GM23248 (cell line): Measurements from ENCODE around the gene STK38. TPM values are rescaled to one million over a fixed set of nuclear protein-coding genes. Genes with fewer than 3 reads are reported as not detected.

ENCODE experiments used
- DNase-seq: peaks from one replicate; pipeline ENCODE4 v3.0.0-alpha.2; 2015
- H2AFZ ChIP-seq: fragments of 200-600 bp; sonication (generic); 2 replicates; pipeline ENCODE4 v1.6.1; 2016; ENCODE audit warnings: antibody characterized with exemption
- H3F3A ChIP-seq: fragments of 200-600 bp; sonication (generic); 2 replicates; pipeline ENCODE4 v1.6.1; 2016; ENCODE audit warnings: mild to moderate bottlenecking, antibody characterized with exemption, mixed run types; ENCODE audit not compliant: insufficient read depth
- H3K27ac ChIP-seq: fragments of 200-600 bp; sonication (generic); 2 replicates; pipeline ENCODE4 v1.5.1; 2016; ENCODE audit warnings: mild to moderate bottlenecking
- H3K27me3 ChIP-seq: fragments of 200-600 bp; sonication (generic); replicated peaks from 2 replicates; pipeline ENCODE4 v1.6.1; 2016; ENCODE audit warnings: mild to moderate bottlenecking; ENCODE audit not compliant: insufficient read depth
- H3K36me3 ChIP-seq: fragments of 200-600 bp; sonication (generic); 2 replicates; pipeline ENCODE4 v1.6.1; 2016; ENCODE audit warnings: low read depth, mild to moderate bottlenecking
- H3K4me1 ChIP-seq: fragments of 200-600 bp; sonication (generic); 2 replicates; pipeline ENCODE4 v1.6.1; 2016; ENCODE audit warnings: mild to moderate bottlenecking; ENCODE audit not compliant: insufficient read depth
- H3K4me2 ChIP-seq: fragments of 200-600 bp; sonication (generic); one replicate; pipeline ENCODE4 v1.6.1; 2016; ENCODE audit warnings: mild to moderate bottlenecking; ENCODE audit not compliant: unreplicated experiment
- H3K4me3 ChIP-seq: fragments of 200-600 bp; sonication (generic); 2 replicates; pipeline ENCODE4 v1.5.1; 2016; ENCODE audit warnings: mild to moderate bottlenecking
- H3K79me2 ChIP-seq: fragments of 200-600 bp; sonication (generic); 2 replicates; pipeline ENCODE4 v1.6.1; 2016; ENCODE audit warnings: mild to moderate bottlenecking; ENCODE audit not compliant: insufficient read depth
- H3K9ac ChIP-seq: fragments of 200-600 bp; sonication (generic); 2 replicates; pipeline ENCODE4 v1.6.1; 2016; ENCODE audit warnings: mild to moderate bottlenecking
- H3K9me2 ChIP-seq: fragments of 200-600 bp; sonication (generic); 2 replicates; pipeline ENCODE4 v1.6.1; 2016; ENCODE audit warnings: mixed run types, mild to moderate bottlenecking, moderate library complexity; ENCODE audit not compliant: insufficient read depth
- H3K9me3 ChIP-seq: fragments of 200-600 bp; sonication (generic); one replicate; pipeline ENCODE4 v1.6.1; 2017; ENCODE audit warnings: low read depth
- H4K20me1 ChIP-seq: fragments of 200-600 bp; sonication (generic); 2 replicates; pipeline ENCODE4 v1.6.0; 2016; ENCODE audit not compliant: insufficient read depth
- EZH2 ChIP-seq: fragments of 200-600 bp; sonication (generic); IDR thresholded peaks from 2 replicates; pipeline ENCODE4 v1.6.1; 2018; ENCODE audit warnings: antibody characterized with exemption, mild to moderate bottlenecking; ENCODE audit not compliant: insufficient read depth, poor library complexity, severe bottlenecking
- EZH2phosphoT487 ChIP-seq: fragments of 200-600 bp; sonication (generic); IDR thresholded peaks from 2 replicates; pipeline ENCODE4 v1.6.1; 2018; ENCODE audit warnings: antibody characterized with exemption, moderate library complexity, mild to moderate bottlenecking, low read depth; ENCODE audit not compliant: insufficient read depth
- WGBS, 2 experiments: methylation state at CpG; one replicate each; pipeline ENCODE4 v1.1.6; 2015 to 2017; ENCODE audit warnings: low lambda C conversion rate in 2 of 2, low coverage in 1 of 2; ENCODE audit errors: missing lambda C conversion rate in 2 of 2; 5-methylcytosine and 5-hydroxymethylcytosine counted together
- in situ Hi-C: fragments of 300-500 bp; cut with MboI; formaldehyde crosslinking; loops from 2 replicates; pipeline ENCODE4 v1.15.0; 2020
- polyA plus RNA-seq: library from polyadenylated mRNA; unstranded; fragments of >200 nt; fragmentation: Nextera tagmentation; extraction: Ambion mirVana; gene quantifications from 2 replicates; pipeline ENCODE4 v1.2.1, GENCODE V29; 2016
- total RNA-seq: library from RNA; depleted of rRNA; stranded (reverse); fragments of >200 nt; shearing (Covaris generic); gene quantifications from 2 replicates; pipeline ENCODE4 v1.2.3, GENCODE V29; 2014; rRNA removed

Gene STK38
- total RNA-seq (30.5 and 35.6 TPM in 2 replicates), polyA plus RNA-seq (50.4 and 51.1 TPM in 2 replicates)

GRCh38 chr6:36546920-36547645 lies at the start of gene STK38:
STK38 (minus strand) TSS chr6:36547479; CDS start chr6:36540202, 7,277 bp downstream.
- no peaks in the 10 kb centered on the region for H3K9me2 ChIP-seq
- H3K79me2 ChIP-seq: peaks cover 52% of the 10 kb centered on the region
- peaks cover 28% of the 10 kb centered on the region for H3K4me1 ChIP-seq
- peak within 1 kb of the TSS; percentile 100 for H3K4me3 ChIP-seq
- no peaks in the 10 kb centered on the region for H3K9me3 ChIP-seq
- H3K27ac ChIP-seq: peak within 1 kb of the TSS; percentile 77
- peaks cover 18% of the 10 kb centered on the region for H3F3A ChIP-seq
- peak within 1 kb of the TSS; percentile 91 for H3K9ac ChIP-seq
- peak within 1 kb of the TSS; percentile 91 for H2AFZ ChIP-seq
- peak within 1 kb of the TSS; percentile 99 for H3K4me2 ChIP-seq
- peak; percentile 94 for DNase-seq
- no peaks in the 10 kb centered on the region for H4K20me1 ChIP-seq
- TF ChIP-seq EZH2: no peak
- no peak for TF ChIP-seq EZH2phosphoT487
- no peaks in the 10 kb centered on the region for H3K36me3 ChIP-seq
- H3K27me3 ChIP-seq: no peaks in the 10 kb centered on the region
- 1% methylated on average over 34 to 47 of the region's 51 CpGs for WGBS, 2 experiments
- in situ Hi-C loops: no loop called here

- peaks cover 44% of the 10 kb centered on the region for H3K4me1 ChIP-seq
- TF ChIP-seq EZH2phosphoT487 (no peak), EZH2 (no peak)
- H2AFZ ChIP-seq: no peak overlapping the region
- no peaks in the 10 kb centered on the region for H3K9me2 ChIP-seq
- H3F3A ChIP-seq: peaks cover 76% of the 10 kb centered on the region
- H3K27ac ChIP-seq: peak overlapping the region; percentile 95
- H3K4me2 ChIP-seq: peak overlapping the region; percentile 97
- H3K4me3 ChIP-seq: peak overlapping the region; percentile 96
- peaks cover 89% of the 10 kb centered on the region for H3K79me2 ChIP-seq
- DNase-seq: peak; percentile 60
- no peaks in the 10 kb centered on the region for H3K27me3 ChIP-seq
- H3K9ac ChIP-seq: peak overlapping the region; percentile 99
- H3K36me3 ChIP-seq: peaks cover 55% of the 10 kb centered on the region
- in situ Hi-C loops: no loop called here
- H4K20me1 ChIP-seq: peaks cover 47% of the 10 kb centered on the region
- H3K9me3 ChIP-seq: no peaks in the 10 kb centered on the region
- WGBS, 2 experiments: 0 to 2% methylated on average over 5 of the region's 5 CpGs
These were observed 49.1 kb upstream of the STK38 start for GRCh38 chr6:36596356-36596755.

DNA sequence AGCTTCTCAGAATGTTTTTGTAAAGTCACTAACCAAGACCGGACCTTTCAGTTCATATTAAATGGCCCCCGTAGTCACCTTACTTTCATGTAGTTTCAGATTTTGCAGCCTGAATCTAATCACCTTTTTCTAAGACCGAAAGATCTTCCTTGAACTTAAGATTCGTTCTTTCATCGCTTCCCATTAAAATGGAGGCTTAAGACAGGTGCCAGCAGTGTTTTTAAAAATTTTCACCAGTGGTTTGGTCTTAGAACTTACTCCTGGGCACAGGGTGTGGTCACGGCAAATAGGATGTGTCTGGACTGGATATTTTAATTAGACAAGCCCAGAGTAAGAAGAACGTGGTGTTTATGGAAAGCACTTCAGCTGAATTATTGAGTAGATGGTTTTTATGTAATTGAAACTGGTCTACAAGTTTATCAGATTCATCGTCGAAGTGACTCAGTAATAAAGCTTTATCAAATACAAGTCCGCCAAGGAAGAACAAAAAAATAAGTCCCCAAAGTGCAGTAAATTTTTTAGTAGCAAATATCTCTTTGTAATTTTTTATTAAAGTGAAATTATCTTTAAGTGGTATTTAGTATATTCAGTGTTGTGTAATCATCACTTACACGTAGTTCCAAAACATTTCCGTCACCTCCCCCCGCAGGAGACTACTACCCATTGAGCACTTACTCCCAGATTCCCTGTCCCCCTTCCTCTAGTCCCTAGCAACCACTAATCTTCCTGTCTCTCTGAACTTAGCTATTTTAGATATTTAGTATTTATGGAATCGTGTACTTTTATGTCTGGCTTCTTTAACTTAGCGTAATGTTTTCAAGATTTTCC lies 47.8 kb upstream of the STK38 start:
- Histone ChIP-seq H4K20me1 (peaks cover 40% of the 10 kb centered on the region), H3K9me2 (no peaks in the 10 kb centered on the region), H3K9me3 (no peaks in the 10 kb centered on the region), H3F3A (peaks cover 63% of the 10 kb centered on the region), H3K4me1 (peaks cover 39% of the 10 kb centered on the region), H3K27ac (peak overlapping the region; percentile 95), H3K4me2 (peak overlapping the region; percentile 97), H3K36me3 (peaks cover 44% of the 10 kb centered on the region), H3K27me3 (no peaks in the 10 kb centered on the region), H3K79me2 (peaks cover 85% of the 10 kb centered on the region), H3K4me3 (peak overlapping the region; percentile 96), H3K9ac (peak overlapping the region; percentile 99), H2AFZ (no peak overlapping the region)
- 0 to 2% methylated on average over 15 of the region's 15 CpGs for WGBS, 2 experiments
- in situ Hi-C loops: no loop called here
- peak; percentile 80 for DNase-seq
- TF ChIP-seq EZH2phosphoT487 (no peak), EZH2 (no peak)

- peak within 1 kb of the TSS; percentile 99 for H3K9ac ChIP-seq
- peak within 1 kb of the TSS; percentile 97 for H3K4me2 ChIP-seq
- peak within 1 kb of the TSS; percentile 97 for H2AFZ ChIP-seq
- peaks cover 37% of the 10 kb centered on the region for H4K20me1 ChIP-seq
- H3K27ac ChIP-seq: peak within 1 kb of the TSS; percentile 95
- peak within 1 kb of the TSS; percentile 96 for H3K4me3 ChIP-seq
- TF ChIP-seq EZH2phosphoT487 (no peak), EZH2 (no peak)
- peaks cover 35% of the 10 kb centered on the region for H3K36me3 ChIP-seq
- no peaks in the 10 kb centered on the region for H3K27me3 ChIP-seq
- peaks cover 77% of the 10 kb centered on the region for H3K79me2 ChIP-seq
- H3K9me2 ChIP-seq: no peaks in the 10 kb centered on the region
- peaks cover 54% of the 10 kb centered on the region for H3F3A ChIP-seq
- peak; percentile 100 for DNase-seq
- peaks cover 31% of the 10 kb centered on the region for H3K4me1 ChIP-seq
- in situ Hi-C loops: no loop called here
- WGBS, 2 experiments: 0 to 2% methylated on average over 50 to 58 of the region's 58 CpGs
- no peaks in the 10 kb centered on the region for H3K9me3 ChIP-seq
These were observed 46.9 kb upstream of the STK38 start, which contains the start of gene SRSF3 for GRCh38 chr6:36594029-36594815. SRSF3 (plus strand) TSS chr6:36594362; CDS start chr6:36596763, 2,401 bp downstream.
